Testis (tissue), 3 donors: Measurements from ENCODE around the gene NPB. TPM values are rescaled to one million over a fixed set of nuclear protein-coding genes. Genes with fewer than 3 reads are reported as not detected.

Experiments used
- DNase-seq: peaks from one replicate; pipeline ENCODE4 v3.0.0-alpha.2; 2019
- H3K27ac ChIP-seq, 2 donors: fragments of 200-600 bp; sonication (generic); one replicate each; pipeline ENCODE4 v1.5.1; 2019
- H3K27me3 ChIP-seq: fragments of 200-600 bp; sonication (generic); one replicate; pipeline ENCODE4 v1.5.1; 2019
- H3K36me3 ChIP-seq: fragments of 200-600 bp; sonication (generic); one replicate; pipeline ENCODE4 v1.5.1; 2017; ENCODE audit warnings: low read depth; ENCODE audit errors: missing control alignments
- H3K4me1 ChIP-seq: fragments of 200-600 bp; sonication (generic); one replicate; pipeline ENCODE4 v1.5.1; 2019
- H3K4me3 ChIP-seq, 2 donors: fragments of 200-600 bp; sonication (generic); one replicate each; pipeline ENCODE4 v1.5.1; 2017 to 2019
- H3K9me3 ChIP-seq: fragments of 200-600 bp; sonication (generic); one replicate; pipeline ENCODE4 v1.5.1; 2017
- CTCF ChIP-seq, 3 experiments: fragments of 450-650 bp in 2 of 3; fragments of 200-600 bp in 1 of 3; sonication (generic) in 1 of 3; IDR thresholded peaks; one replicate each; pipeline ENCODE4 v1.5.1; 2016 to 2019; ENCODE audit warnings: antibody characterized with exemption in 3 of 3, mild to moderate bottlenecking in 2 of 3, moderate library complexity in 1 of 3
- POLR2A ChIP-seq: fragments of 450-650 bp; IDR thresholded peaks from one replicate; pipeline ENCODE4 v1.6.1; 2017; ENCODE audit warnings: antibody characterized with exemption, mild to moderate bottlenecking, moderate library complexity
- WGBS, 2 donors: methylation state at CpG; one replicate each; pipeline ENCODE4 v1.1.5; 2018; 5-methylcytosine and 5-hydroxymethylcytosine counted together
- intact Hi-C: fragments of 100-400 bp; cut with DNase I; formaldehyde crosslinking; loops from one replicate; pipeline ENCODE4 v1.15.1; 2023; ENCODE audit warnings: low total_unique reads
- polyA plus RNA-seq: library from polyadenylated mRNA; stranded (reverse); fragments of 350-450 nt; fragmentation: Illumina TruSeq; extraction: RNeasy Lipid Tissue Mini Kit (QIAGEN cat#74804); gene quantifications from one replicate; pipeline ENCODE4 v1.2.3, GENCODE V29; 2014; ENCODE audit warnings: low read depth, low replicate concordance; ENCODE audit not compliant: insufficient read depth
- total RNA-seq, 2 donors: library from RNA; depleted of rRNA; stranded (reverse); fragments of >200 nt; gene quantifications; one replicate each; pipeline ENCODE4 v1.2.3, GENCODE V29; 2016

The NPB gene
- total and polyA plus RNA-seq, 3 donors from 2014 or later, result 1.8 to 27.3 (median 22.7) TPM

- no peaks in the 10 kb centered on the region for H3K9me3 ChIP-seq
- no peak for DNase-seq
- intact Hi-C loops, result no loop called here
- TF ChIP-seq CTCF (IDR thresholded peaks at IDR 0.05), result no peak
- TF ChIP-seq POLR2A, result no peak
- no peaks in the 10 kb centered on the region for H3K27me3 ChIP-seq
- no peaks in the 10 kb centered on the region for H3K36me3 ChIP-seq
- peaks cover 14% of the 10 kb centered on the region for H3K4me1 ChIP-seq
- 1% methylated on average over 37 of the region's 40 CpGs; no CpG with 5 or more reads in 1 of the 2 donors for WGBS, 2 donors
- H3K27ac ChIP-seq, result peak overlapping the region; percentile 68 to 90
- H3K4me3 ChIP-seq, result peak overlapping the region; percentile 91 to 95
These were observed 10.8 kb upstream of the NPB start for GRCh38 chr17:81891303-81891552.

- no peak for TF ChIP-seq CTCF (IDR thresholded peaks at IDR 0.05)
- TF ChIP-seq POLR2A, result no peak
- Histone ChIP-seq H3K27ac (no peak overlapping the region), H3K36me3 (no peaks in the 10 kb centered on the region), H3K4me1 (peaks cover 9% of the 10 kb centered on the region), H3K4me3 (no peak overlapping the region), H3K27me3 (no peaks in the 10 kb centered on the region), H3K9me3 (no peaks in the 10 kb centered on the region)
- WGBS, 2 donors, result 77 to 80% methylated on average over 11 of the region's 11 CpGs
- no peak for DNase-seq
- intact Hi-C loops, result no loop called here
These were observed 6.6 kb upstream of the NPB start for GRCh38 chr17:81895400-81895799.

- Histone ChIP-seq H3K27ac (no peak overlapping the region), H3K4me1 (peaks cover 6% of the 10 kb centered on the region), H3K27me3 (no peaks in the 10 kb centered on the region), H3K4me3 (no peak overlapping the region), H3K36me3 (no peaks in the 10 kb centered on the region), H3K9me3 (no peaks in the 10 kb centered on the region)
- DNase-seq, result no peak
- intact Hi-C loops, result no loop called here
- WGBS, 2 donors, result 91 to 93% methylated on average over 19 of the region's 19 CpGs
- TF ChIP-seq POLR2A (no peak), CTCF (IDR thresholded peaks at IDR 0.05) (no peak)
These were observed 3.8 kb upstream of the NPB start for GRCh38 chr17:81898029-81898866.

GRCh38 chr17:81898885-81899284, 3.2 kb upstream of the NPB start:
- 87 to 92% methylated on average over 6 to 9 of the region's 9 CpGs for WGBS, 2 donors
- H3K4me1 ChIP-seq, result peaks cover 6% of the 10 kb centered on the region

More at GRCh38 chr17:81898885-81899284, 3.2 kb upstream of the NPB start:
- no peak for DNase-seq
- no peaks in the 10 kb centered on the region for H3K36me3 ChIP-seq
- H3K27ac ChIP-seq, result no peak overlapping the region
- no peak for TF ChIP-seq POLR2A
- no peak for TF ChIP-seq CTCF (IDR thresholded peaks at IDR 0.05)
- intact Hi-C loops, result no loop called here
- no peak overlapping the region for H3K4me3 ChIP-seq
- H3K27me3 ChIP-seq, result no peaks in the 10 kb centered on the region
- no peaks in the 10 kb centered on the region for H3K9me3 ChIP-seq
